ENCODE results near the gene YPEL1. TPM values are rescaled to one million over a fixed set of nuclear protein-coding genes. Genes with fewer than 3 reads are reported as not detected.
"Not testable (repeated sequence)": the region's sequence is repeated elsewhere in the genome, so short reads cannot be mapped to it uniquely, and the experiment has no call there.

YPEL1 gene
- total and polyA plus RNA-seq, 12 donors, result 1.5 to 14.6 (median 7.6) TPM

- Histone ChIP-seq H3K4me1 (peaks cover 0 to 25% (median 12%) of the 10 kb centered on the region in 9 donors), H3K9me3 (no peaks in the 10 kb centered on the region), H3K4me3 (no peak overlapping the region), H3K36me3 (peaks cover 0 to 21% (median 1%) of the 10 kb centered on the region in 9 donors), H3K27ac (no peak overlapping the region), H3K27me3 (no peaks in the 10 kb centered on the region)
- WGBS, 2 donors, result 75 to 77% methylated on average over 14 of the region's 14 CpGs
- TF ChIP-seq CTCF (IDR thresholded peaks at IDR 0.05), result no peak
- peak in 3 of 8 donors; percentile 10 to 20 (median 18) for ATAC-seq
- intact Hi-C loops (cut with DNase I), result no loop called here
- no peak for DNase-seq
Observed at GRCh38 chr22:21753374-21754111, 17.9 kb upstream of the YPEL1 start.

DNA sequence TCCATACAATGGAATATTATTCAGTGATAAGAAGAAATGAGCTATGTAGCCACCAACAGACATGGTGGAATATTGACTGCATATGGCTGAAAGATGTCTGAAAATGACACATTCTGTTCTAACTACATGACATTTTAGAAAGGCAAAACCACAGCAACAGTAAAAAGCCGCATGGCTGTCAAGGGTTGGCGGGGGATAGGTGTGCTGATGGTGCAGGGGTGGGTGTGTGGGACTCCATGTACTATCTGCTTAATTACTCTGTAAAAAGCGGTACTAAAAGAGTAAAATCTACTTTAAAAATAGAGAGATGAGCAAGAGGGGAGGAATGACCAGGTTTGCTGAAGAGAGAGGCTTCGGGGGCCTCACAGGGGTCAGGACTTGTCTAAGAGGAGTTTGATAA is 16.7 kb upstream of the YPEL1 start:
- no peaks in the 10 kb centered on the region for H3K27me3 ChIP-seq
- H3K9me3 ChIP-seq, result no peaks in the 10 kb centered on the region
- no peak for DNase-seq
- no peak for ATAC-seq
- no peak overlapping the region for H3K27ac ChIP-seq
- WGBS, 2 donors, result 88 to 92% methylated on average over 4 of the region's 4 CpGs
- H3K4me1 ChIP-seq, result peaks cover 0 to 22% (median 12%) of the 10 kb centered on the region in 9 donors
- H3K4me3 ChIP-seq, result no peak overlapping the region
- intact Hi-C loops (cut with DNase I), result no loop called here
- TF ChIP-seq CTCF (IDR thresholded peaks at IDR 0.05), result no peak
- peaks cover 0 to 9% (median 0%) of the 10 kb centered on the region in 9 donors for H3K36me3 ChIP-seq

GRCh38 chr22:21745948-21746347 is 10.4 kb upstream of the YPEL1 start:
- TF ChIP-seq CTCF (IDR thresholded peaks at IDR 0.05), result no peak
- Histone ChIP-seq H3K27me3 (no peaks in the 10 kb centered on the region), H3K36me3 (no peaks in the 10 kb centered on the region), H3K4me1 (no peaks in the 10 kb centered on the region), H3K4me3 (no peak overlapping the region), H3K27ac (no peak overlapping the region), H3K9me3 (no peaks in the 10 kb centered on the region)
- DNase-seq (no peak), ATAC-seq (no peak)
- 82 to 86% methylated on average over 8 of the region's 8 CpGs for WGBS, 2 donors
- intact Hi-C loops (cut with DNase I), result no loop called here

DNA sequence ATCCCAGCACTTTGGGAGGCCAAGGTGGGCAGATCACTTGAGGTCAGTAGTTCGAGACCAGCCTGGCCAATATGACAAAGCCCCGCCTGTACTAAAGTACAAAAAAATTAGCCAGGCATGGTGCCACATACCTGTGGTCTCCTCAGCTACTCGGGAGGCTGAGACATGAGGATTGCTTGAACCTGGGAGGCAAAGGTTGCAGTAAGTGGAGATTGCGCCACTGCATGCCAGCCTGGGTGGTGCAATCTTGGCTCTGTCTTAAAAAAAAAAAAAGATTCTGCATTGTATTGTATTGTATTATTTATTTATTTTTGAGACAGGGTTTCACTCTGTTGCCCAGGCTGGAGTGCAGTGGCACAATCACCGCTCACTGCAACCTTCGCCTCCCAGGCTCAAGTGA is 9.3 kb upstream of the YPEL1 start:
- DNase-seq; ATAC-seq; intact Hi-C loops (cut with DNase I); H3K4me1 ChIP-seq; H3K27ac ChIP-seq; H3K9me3 ChIP-seq; H3K36me3 ChIP-seq; H3K4me3 ChIP-seq; H3K27me3 ChIP-seq: not testable (repeated sequence)
- 98% methylated on average over 6 of the region's 6 CpGs for whole genome bisulfite sequencing, 2 donors

DNA sequence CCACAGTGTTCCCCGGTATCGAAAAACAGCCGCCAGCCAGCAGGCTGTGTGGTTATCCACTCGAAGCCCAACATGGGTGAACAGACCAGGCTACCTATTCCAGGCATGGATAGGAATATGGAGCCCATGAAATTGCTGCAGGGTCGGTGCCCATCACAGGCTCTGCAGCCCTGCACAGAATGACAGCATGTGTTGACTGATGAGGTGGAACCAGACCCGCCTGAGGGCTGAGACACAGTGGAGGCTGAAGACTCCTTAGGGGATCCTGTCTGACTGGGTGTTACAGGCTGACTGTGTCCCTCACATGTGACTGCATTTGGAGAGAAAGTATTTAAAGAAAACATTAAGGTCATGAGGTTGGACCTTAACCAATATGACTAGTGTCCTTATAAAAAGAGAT is 6.2 kb upstream of the YPEL1 start:
- ATAC-seq (no peak), DNase-seq (no peak)
- no peak for TF ChIP-seq CTCF (IDR thresholded peaks at IDR 0.05)
- H3K4me3 ChIP-seq, result no peak overlapping the region
- H3K27me3 ChIP-seq, result no peaks in the 10 kb centered on the region
- intact Hi-C loops (cut with DNase I), result no loop called here
- H3K27ac ChIP-seq, result no peak overlapping the region
- H3K36me3 ChIP-seq, result no peaks in the 10 kb centered on the region
- WGBS, 2 donors, result 88% methylated on average over 6 of the region's 6 CpGs
- no peaks in the 10 kb centered on the region for H3K4me1 ChIP-seq
- no peaks in the 10 kb centered on the region for H3K9me3 ChIP-seq

All from heart right ventricle (tissue), 16 donors.